Vagina (tissue), 2 donors: ENCODE results near the gene CHMP5. TPM values are rescaled to one million over a fixed set of nuclear protein-coding genes. Genes with fewer than 3 reads are reported as not detected.

Experiments
- DNase-seq, 2 donors: peaks; one replicate each; pipeline ENCODE4 v3.0.0-alpha.2; 2017; ENCODE audit errors: extremely low spot score in 2 of 2
- H3K27ac ChIP-seq: fragments of 200-600 bp; sonication (generic); one replicate; pipeline ENCODE4 v1.5.1; 2019
- H3K27me3 ChIP-seq: fragments of 200-600 bp; sonication (generic); one replicate; pipeline ENCODE4 v1.5.1; 2019
- H3K36me3 ChIP-seq, 2 donors: fragments of 200-600 bp; sonication (generic); one replicate each; pipeline ENCODE4 v1.5.1; 2017 to 2019
- H3K4me1 ChIP-seq: fragments of 200-600 bp; sonication (generic); one replicate; pipeline ENCODE4 v1.5.1; 2019
- H3K4me3 ChIP-seq, 2 donors: fragments of 200-600 bp; sonication (generic); 1 replicate in 1 of 2; 2 replicates in 1 of 2; pipeline ENCODE4 v1.5.1; 2016 to 2019
- H3K9me3 ChIP-seq: fragments of 200-600 bp; sonication (generic); one replicate; pipeline ENCODE4 v1.5.1; 2019
- POLR2A ChIP-seq, 2 donors: fragments of 450-650 bp; IDR thresholded peaks; one replicate each; pipeline ENCODE4 v1.6.1; 2017; ENCODE audit warnings: antibody characterized with exemption in 2 of 2, mild to moderate bottlenecking in 2 of 2, moderate library complexity in 2 of 2
- POLR2AphosphoS5 ChIP-seq, 2 donors: sonication (generic); formaldehyde crosslinking; IDR thresholded peaks; one replicate each; pipeline ENCODE4 v1.9.0; 2017; ENCODE audit warnings: antibody characterized with exemption in 2 of 2, mild to moderate bottlenecking in 2 of 2, low read depth in 1 of 2; ENCODE audit not compliant: insufficient read depth in 1 of 2
- intact Hi-C: fragments of 100-400 bp; cut with DNase I; formaldehyde crosslinking; loops from one replicate; pipeline ENCODE4 v1.15.1; 2023
- total RNA-seq: library from RNA; depleted of rRNA; stranded (reverse); fragments of >200 nt; gene quantifications from one replicate; pipeline ENCODE4 v1.2.3, GENCODE V29; 2016
- TF ChIP-seq, protein P1 (sequence below), 3 experiments: fragments of 450-650 bp in 2 of 3; fragments of 200-600 bp in 1 of 3; sonication (generic) in 1 of 3; IDR thresholded peaks; one replicate each; pipeline ENCODE4 v1.5.1; 2017 to 2019; ENCODE audit warnings: antibody characterized with exemption in 3 of 3, mild to moderate bottlenecking in 2 of 3, moderate library complexity in 2 of 3

CHMP5 gene
- total RNA-seq, 1 donor from 2014 or later: 41.5 TPM

GRCh38 chr9:33233626-33234342, 31.1 kb upstream of the CHMP5 start:
- Histone ChIP-seq H3K4me1 (no peaks in the 10 kb centered on the region), H3K27me3 (no peaks in the 10 kb centered on the region), H3K36me3 (no peaks in the 10 kb centered on the region), H3K9me3 (no peaks in the 10 kb centered on the region), H3K4me3 (no peak overlapping the region), H3K27ac (peak overlapping the region; percentile 63)
- peak; percentile 45 to 53 for TF ChIP-seq POLR2AphosphoS5 (IDR thresholded peaks at IDR 0.05; ENCODE audit: insufficient read depth in 1 of 2, low read depth in 1 of 2)
- TF ChIP-seq, protein P1, sequence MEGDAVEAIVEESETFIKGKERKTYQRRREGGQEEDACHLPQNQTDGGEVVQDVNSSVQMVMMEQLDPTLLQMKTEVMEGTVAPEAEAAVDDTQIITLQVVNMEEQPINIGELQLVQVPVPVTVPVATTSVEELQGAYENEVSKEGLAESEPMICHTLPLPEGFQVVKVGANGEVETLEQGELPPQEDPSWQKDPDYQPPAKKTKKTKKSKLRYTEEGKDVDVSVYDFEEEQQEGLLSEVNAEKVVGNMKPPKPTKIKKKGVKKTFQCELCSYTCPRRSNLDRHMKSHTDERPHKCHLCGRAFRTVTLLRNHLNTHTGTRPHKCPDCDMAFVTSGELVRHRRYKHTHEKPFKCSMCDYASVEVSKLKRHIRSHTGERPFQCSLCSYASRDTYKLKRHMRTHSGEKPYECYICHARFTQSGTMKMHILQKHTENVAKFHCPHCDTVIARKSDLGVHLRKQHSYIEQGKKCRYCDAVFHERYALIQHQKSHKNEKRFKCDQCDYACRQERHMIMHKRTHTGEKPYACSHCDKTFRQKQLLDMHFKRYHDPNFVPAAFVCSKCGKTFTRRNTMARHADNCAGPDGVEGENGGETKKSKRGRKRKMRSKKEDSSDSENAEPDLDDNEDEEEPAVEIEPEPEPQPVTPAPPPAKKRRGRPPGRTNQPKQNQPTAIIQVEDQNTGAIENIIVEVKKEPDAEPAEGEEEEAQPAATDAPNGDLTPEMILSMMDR (IDR thresholded peaks at IDR 0.05): no peak
- intact Hi-C loops: no loop called here
- DNase-seq: no peak

- no peaks in the 10 kb centered on the region for H3K36me3 ChIP-seq
- no peak for DNase-seq
- H3K27me3 ChIP-seq: no peaks in the 10 kb centered on the region
- H3K4me3 ChIP-seq: no peak overlapping the region
- no peak for TF ChIP-seq POLR2AphosphoS5 (IDR thresholded peaks at IDR 0.05; ENCODE audit: insufficient read depth in 1 of 2, low read depth in 1 of 2)
- TF ChIP-seq POLR2A (IDR thresholded peaks at IDR 0.05): no peak
- TF ChIP-seq, protein P1 (IDR thresholded peaks at IDR 0.05): no peak
- H3K27ac ChIP-seq: peak overlapping the region; percentile 58
- intact Hi-C loops: no loop called here
- no peaks in the 10 kb centered on the region for H3K9me3 ChIP-seq
- H3K4me1 ChIP-seq: no peaks in the 10 kb centered on the region
Measured at GRCh38 chr9:33234511-33235467, 30.1 kb upstream of the CHMP5 start.

DNA sequence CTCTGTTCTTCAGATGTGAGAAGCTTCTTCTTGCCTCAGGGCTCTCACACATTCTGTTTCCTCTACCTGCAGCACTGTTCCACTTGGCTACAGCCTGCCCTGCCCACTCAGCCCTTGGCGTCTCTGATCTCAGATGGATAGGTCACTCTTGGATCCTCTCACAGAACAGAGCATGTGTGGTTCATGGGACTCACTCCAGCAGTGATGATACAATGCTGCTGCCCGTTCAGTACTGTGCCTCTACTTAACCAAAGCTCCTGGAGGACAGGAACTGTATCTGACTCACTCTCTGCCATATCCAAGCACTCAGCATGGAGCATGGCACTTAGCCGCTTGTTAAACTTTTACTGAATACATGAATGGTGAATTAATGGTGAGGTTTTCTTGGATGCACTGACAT, 28.3 kb upstream of the CHMP5 start:
- no peaks in the 10 kb centered on the region for H3K27me3 ChIP-seq
- intact Hi-C loops: no loop called here
- H3K9me3 ChIP-seq: no peaks in the 10 kb centered on the region
- no peaks in the 10 kb centered on the region for H3K36me3 ChIP-seq
- no peaks in the 10 kb centered on the region for H3K4me1 ChIP-seq
- H3K4me3 ChIP-seq: no peak overlapping the region
- TF ChIP-seq, protein P1 (IDR thresholded peaks at IDR 0.05): no peak
- TF ChIP-seq POLR2A (IDR thresholded peaks at IDR 0.05) (no peak), POLR2AphosphoS5 (IDR thresholded peaks at IDR 0.05; ENCODE audit: insufficient read depth in 1 of 2, low read depth in 1 of 2) (no peak)
- no peak for DNase-seq
- H3K27ac ChIP-seq: no peak overlapping the region

GRCh38 chr9:33239921-33240320, 24.9 kb upstream of the CHMP5 start, which contains the start of gene SPINK4:
TSS of gene SPINK4 (plus strand) at chr9:33240167. CDS start at chr9:33240209, 42 bp downstream.
- Histone ChIP-seq H3K4me3 (no peak within 1 kb of the TSS), H3K4me1 (no peaks in the 10 kb centered on the region), H3K36me3 (no peaks in the 10 kb centered on the region), H3K9me3 (no peaks in the 10 kb centered on the region), H3K27me3 (no peaks in the 10 kb centered on the region), H3K27ac (no peak within 1 kb of the TSS)
- DNase-seq: no peak
- intact Hi-C loops: no loop called here
- TF ChIP-seq POLR2AphosphoS5 (IDR thresholded peaks at IDR 0.05; ENCODE audit: insufficient read depth in 1 of 2, low read depth in 1 of 2) (no peak), POLR2A (IDR thresholded peaks at IDR 0.05) (no peak)
- TF ChIP-seq, protein P1 (IDR thresholded peaks at IDR 0.05): no peak
